BE2C (cell line): Measurements from ENCODE around the gene PPP6R1.

ENCODE experiments used
- DNase-seq: peaks from one replicate; pipeline ENCODE4 v3.0.0-alpha.2; 2020
- H3K27me3 ChIP-seq: fragments of 250-450 bp; sonication (Bioruptor Pico); 2 replicates; pipeline ENCODE4 v1.5.1; 2020; ENCODE audit warnings: mild to moderate bottlenecking
- H3K36me3 ChIP-seq: fragments of 250-450 bp; sonication (Bioruptor Pico); 2 replicates; pipeline ENCODE4 v1.5.1; 2020; ENCODE audit warnings: mild to moderate bottlenecking
- H3K4me1 ChIP-seq: fragments of 250-450 bp; sonication (Bioruptor Pico); 2 replicates; pipeline ENCODE4 v1.5.1; 2020
- H3K4me3 ChIP-seq: 2 replicates; pipeline ENCODE4 v1.5.1; 2011; ENCODE audit warnings: low read depth, low read length
- H3K9me3 ChIP-seq: fragments of 250-450 bp; sonication (Bioruptor Pico); 2 replicates; pipeline ENCODE4 v1.5.1; 2020
- CTCF ChIP-seq: IDR thresholded peaks from 2 replicates; pipeline ENCODE4 v1.5.1; 2012; ENCODE audit warnings: mild to moderate bottlenecking, low read depth, low read length

The PPP6R1 gene

GRCh38 chr19:55257461-55258420, 1.1 kb downstream of the PPP6R1 start:
- DNase-seq: no peak
- Histone ChIP-seq H3K4me1 (peaks cover 4% of the 10 kb centered on the region; the same call in 1 of the 2 replicates), H3K36me3 (peaks cover 2% of the 10 kb centered on the region; the same call in 1 of the 2 replicates), H3K27me3 (no peaks in the 10 kb centered on the region), H3K9me3 (no peaks in the 10 kb centered on the region), H3K4me3 (peak overlapping the region; percentile 93)
- TF ChIP-seq CTCF: no peak

- Histone ChIP-seq H3K4me3 (peak overlapping the region; percentile 93), H3K4me1 (peaks cover 4% of the 10 kb centered on the region; the same call in 1 of the 2 replicates), H3K36me3 (peaks cover 2% of the 10 kb centered on the region; the same call in 1 of the 2 replicates), H3K27me3 (no peaks in the 10 kb centered on the region), H3K9me3 (no peaks in the 10 kb centered on the region)
- no peak for DNase-seq
- TF ChIP-seq CTCF: no peak
These were observed 2.0 kb downstream of the PPP6R1 start for GRCh38 chr19:55256562-55257460.

GRCh38 chr19:55255618-55256423, 3.0 kb downstream of the PPP6R1 start:
- Histone ChIP-seq H3K9me3 (no peaks in the 10 kb centered on the region), H3K4me3 (peak overlapping the region; percentile 93), H3K4me1 (peaks cover 4% of the 10 kb centered on the region; the same call in 1 of the 2 replicates), H3K27me3 (no peaks in the 10 kb centered on the region), H3K36me3 (peaks cover 2% of the 10 kb centered on the region; the same call in 1 of the 2 replicates)
- no peak for TF ChIP-seq CTCF
- DNase-seq: no peak

- DNase-seq: no peak
- peaks cover 4% of the 10 kb centered on the region; the same call in 1 of the 2 replicates for H3K4me1 ChIP-seq
- no peak overlapping the region for H3K4me3 ChIP-seq
- H3K9me3 ChIP-seq: no peaks in the 10 kb centered on the region
- H3K27me3 ChIP-seq: no peaks in the 10 kb centered on the region
- no peak for TF ChIP-seq CTCF
- H3K36me3 ChIP-seq: peaks cover 2% of the 10 kb centered on the region
These were observed 4.2 kb downstream of the PPP6R1 start for GRCh38 chr19:55254625-55254977.

- DNase-seq: no peak
- no peaks in the 10 kb centered on the region for H3K27me3 ChIP-seq
- peaks cover 5% of the 10 kb centered on the region for H3K36me3 ChIP-seq
- TF ChIP-seq CTCF: no peak
- H3K4me3 ChIP-seq: no peak overlapping the region
- H3K9me3 ChIP-seq: no peaks in the 10 kb centered on the region
- H3K4me1 ChIP-seq: peaks cover 5% of the 10 kb centered on the region; the same call in 1 of the 2 replicates
These were observed 4.8 kb downstream of the PPP6R1 start for GRCh38 chr19:55253842-55254624.
